K562 (cell line): ENCODE results near the gene CRIP1. TPM values are rescaled to one million over a fixed set of nuclear protein-coding genes. Genes with fewer than 3 reads are reported as not detected.

Experiments used
- CREM ChIP-seq: IDR thresholded peaks from 2 replicates; pipeline ENCODE4 v1.6.1; 2014; ENCODE audit warnings: antibody characterized with exemption, low read depth
- KLF10 ChIP-seq: fragments of 250-450 bp; sonication (Bioruptor Pico); IDR thresholded peaks from 2 replicates; pipeline ENCODE4 v1.6.1; 2021; ENCODE audit warnings: matching md5 sums
- ZMIZ1 ChIP-seq, 2 experiments: fragments of 150-350 bp in 1 of 2; IDR thresholded peaks; 2 replicates each; pipeline ENCODE4 v1.6.1; 2012 to 2016; ENCODE audit warnings: low read depth in 2 of 2, low read length in 2 of 2, mild to moderate bottlenecking in 1 of 2, moderate library complexity in 1 of 2
- polyA plus RNA-seq, 8 experiments: library from polyadenylated mRNA; depleted of rRNA in 4 of 8; stranded (reverse) in 5 of 8; unstranded in 3 of 8; fragments of >200 nt; fragmentation: Nextera tagmentation in 2 of 8; fragmentation: Illumina TruSeq in 1 of 8; extraction: Ambion mirVana in 2 of 8; extraction: Trizol in 1 of 8; gene quantifications; 2 replicates each; pipeline versions ENCODE4 v1.2.1 to v1.2.3, GENCODE V29; 2011 to 2014; ENCODE audit warnings: inconsistent platforms in 1 of 8, missing spikeins in 1 of 8
- total RNA-seq, 7 experiments: library from RNA; depleted of rRNA in 6 of 7; stranded (reverse); fragments of >200 nt in 6 of 7; fragmentation: Illumina TruSeq in 2 of 7; extraction: Trizol in 2 of 7; gene quantifications; 2 replicates each; pipeline versions ENCODE4 v1.2.1 to v1.2.3, GENCODE V29; 2011 to 2021; ENCODE audit warnings: low replicate concordance in 1 of 7
- TF ChIP-seq, protein P1 (sequence below): fragments of 450-650 bp; formaldehyde crosslinking; IDR thresholded peaks from 2 replicates; pipeline ENCODE4 v1.4.0; 2022; ENCODE audit warnings: missing genetic modification characterization

Gene CRIP1
- total and polyA plus RNA-seq, 9 of the 15 experiments (the other 6 are each of a cell fraction or from before 2014, with no cell fraction given), result 0.11 to 0.58 (median 0.14) TPM; not detected in 6

GRCh38 chr14:105473677-105474482 lies 12.8 kb upstream of the CRIP1 start (continued):
- TF ChIP-seq, protein P1, sequence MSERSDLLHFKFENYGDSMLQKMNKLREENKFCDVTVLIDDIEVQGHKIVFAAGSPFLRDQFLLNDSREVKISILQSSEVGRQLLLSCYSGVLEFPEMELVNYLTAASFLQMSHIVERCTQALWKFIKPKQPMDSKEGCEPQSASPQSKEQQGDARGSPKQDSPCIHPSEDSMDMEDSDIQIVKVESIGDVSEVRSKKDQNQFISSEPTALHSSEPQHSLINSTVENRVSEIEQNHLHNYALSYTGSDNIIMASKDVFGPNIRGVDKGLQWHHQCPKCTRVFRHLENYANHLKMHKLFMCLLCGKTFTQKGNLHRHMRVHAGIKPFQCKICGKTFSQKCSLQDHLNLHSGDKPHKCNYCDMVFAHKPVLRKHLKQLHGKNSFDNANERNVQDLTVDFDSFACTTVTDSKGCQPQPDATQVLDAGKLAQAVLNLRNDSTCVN (CRISPR knock-in tag), result no peak
- TF ChIP-seq CREM (no peak), KLF10 (CRISPR knock-in tag) (no peak), ZMIZ1 (IDR thresholded peaks at IDR 0.05; ENCODE audit: low read depth in 2 of 2, low read length in 2 of 2) (no peak)
